ENCODE results near the gene PARD3B.

Gene PARD3B

DNA sequence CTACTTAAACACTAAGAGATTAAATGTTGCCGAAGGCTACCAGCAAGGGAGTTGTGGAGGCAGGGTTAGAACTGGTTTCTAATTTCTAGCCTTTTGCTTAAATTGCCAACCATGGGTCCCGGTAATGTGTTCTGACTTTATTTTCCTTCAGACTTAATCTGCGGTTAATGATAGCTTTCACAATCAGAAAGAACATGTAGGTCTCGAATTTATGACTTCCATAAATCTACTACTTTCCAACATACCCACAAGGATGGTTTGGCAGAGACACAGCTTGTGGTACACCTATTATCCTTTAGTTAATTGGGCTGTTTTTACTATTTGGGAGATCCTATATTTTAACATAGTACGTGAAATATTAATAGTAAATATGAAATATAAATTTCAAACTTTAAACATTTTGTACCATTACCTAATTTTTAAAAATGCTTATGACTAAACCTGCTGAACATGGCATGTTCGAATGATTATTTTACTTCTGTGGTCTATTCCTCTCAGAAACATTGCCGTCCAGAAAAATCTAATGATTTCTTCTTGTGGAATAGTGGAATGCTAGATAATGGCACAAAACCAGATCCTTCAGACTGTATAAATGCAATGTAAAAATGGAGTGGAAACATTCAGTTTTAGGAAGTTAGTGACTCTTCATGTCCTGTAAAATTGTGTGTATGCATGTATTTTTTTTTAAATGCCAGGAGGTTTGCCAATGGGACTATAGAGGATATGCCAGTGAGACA, 41.3 kb downstream of the PARD3B start:
- DNase-seq (ENCODE audit: low read depth), result no peak

DNA sequence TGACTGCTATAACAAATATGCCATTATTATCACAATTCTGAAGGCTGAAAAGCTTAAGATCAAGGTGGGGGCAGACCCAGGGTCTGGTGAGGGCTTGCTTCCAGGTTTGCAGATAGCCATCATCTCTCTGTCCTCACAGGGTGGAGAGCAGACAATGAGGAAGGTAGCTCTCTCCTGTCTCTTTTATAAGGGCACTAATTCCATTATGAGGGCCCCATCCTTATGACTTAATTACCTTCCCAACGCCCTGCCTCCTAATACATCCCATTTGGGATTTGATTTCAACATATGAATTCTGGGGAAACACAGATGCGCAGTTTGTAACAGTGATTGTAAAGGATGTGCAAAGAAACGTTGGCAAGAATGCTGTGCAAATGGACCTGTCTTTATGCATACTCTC, 44.8 kb downstream of the PARD3B start:
- DNase-seq (ENCODE audit: low read depth), result no peak

DNA sequence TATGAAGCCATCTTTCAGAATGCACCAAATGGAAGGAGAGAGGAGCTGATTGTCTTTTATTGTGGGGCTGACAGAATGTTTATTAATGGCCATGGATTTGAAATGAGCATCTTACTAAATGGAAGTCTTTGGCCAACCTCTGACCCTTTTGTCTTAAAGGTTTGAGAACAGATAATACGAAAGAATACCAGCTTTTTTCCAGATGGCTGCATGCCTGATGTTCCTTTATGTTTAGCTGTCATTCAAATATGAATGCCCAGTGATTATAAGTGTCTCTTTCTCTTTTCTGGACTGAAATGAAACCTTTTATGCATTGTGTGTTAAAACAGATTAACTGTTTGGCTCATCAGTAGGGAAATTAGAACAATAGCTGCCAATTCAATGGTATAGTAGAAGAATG, 46.0 kb downstream of the PARD3B start:
- DNase-seq (ENCODE audit: low read depth), result no peak

DNA sequence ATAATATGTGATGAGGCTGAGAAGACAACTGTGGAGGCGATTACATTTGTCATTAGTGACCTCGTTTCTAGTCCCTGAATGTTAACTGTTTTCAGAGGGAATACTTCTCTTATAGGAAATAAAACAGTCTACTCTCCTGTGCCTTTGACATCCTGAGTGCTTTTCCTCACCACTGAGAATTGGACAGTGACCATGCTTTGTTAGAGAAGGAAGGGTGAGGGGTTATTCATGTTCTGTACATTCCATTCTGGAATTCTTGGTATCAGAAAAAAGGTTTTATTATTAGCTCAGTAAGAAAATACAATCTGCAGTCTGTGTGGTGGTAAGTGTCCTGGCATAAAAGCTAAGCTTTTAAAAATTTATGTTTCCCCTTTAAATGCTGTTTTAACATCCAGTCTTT, 58.8 kb downstream of the PARD3B start:
- DNase-seq (ENCODE audit: low read depth), result no peak

GRCh38 chr2:204608237-204608939, 63.1 kb downstream of the PARD3B start:
- no peak for DNase-seq (ENCODE audit: low read depth)

DNA sequence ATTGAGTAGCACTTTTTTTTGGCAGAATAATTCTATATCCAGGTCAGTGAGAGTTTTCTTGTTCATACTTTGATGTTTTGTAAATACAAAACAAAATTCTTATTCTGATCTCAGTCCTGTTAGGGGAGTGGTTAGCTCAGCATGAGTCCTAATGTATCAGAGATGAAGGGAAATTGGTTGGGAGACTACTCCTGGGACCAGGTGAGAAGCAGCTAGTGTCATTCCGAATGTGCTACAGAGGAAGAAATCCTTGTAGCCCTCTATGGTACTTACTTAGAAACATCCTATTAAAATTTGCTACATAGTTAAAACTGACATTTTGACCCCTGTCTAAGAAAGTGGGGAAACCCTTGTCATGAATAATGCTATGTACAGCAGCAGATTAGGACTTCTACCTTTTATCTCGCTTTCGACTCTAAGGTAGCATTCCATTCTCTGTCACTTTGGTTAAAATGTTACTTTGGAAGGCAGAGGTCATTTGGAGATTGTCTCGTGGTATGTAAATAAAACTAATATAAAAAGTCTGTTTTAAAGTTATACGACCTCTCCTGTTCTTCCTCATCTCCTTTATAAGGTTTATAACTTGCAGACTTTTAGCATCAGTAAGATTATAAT, 65.8 kb downstream of the PARD3B start:
- no peak for DNase-seq (ENCODE audit: low read depth)

DNA sequence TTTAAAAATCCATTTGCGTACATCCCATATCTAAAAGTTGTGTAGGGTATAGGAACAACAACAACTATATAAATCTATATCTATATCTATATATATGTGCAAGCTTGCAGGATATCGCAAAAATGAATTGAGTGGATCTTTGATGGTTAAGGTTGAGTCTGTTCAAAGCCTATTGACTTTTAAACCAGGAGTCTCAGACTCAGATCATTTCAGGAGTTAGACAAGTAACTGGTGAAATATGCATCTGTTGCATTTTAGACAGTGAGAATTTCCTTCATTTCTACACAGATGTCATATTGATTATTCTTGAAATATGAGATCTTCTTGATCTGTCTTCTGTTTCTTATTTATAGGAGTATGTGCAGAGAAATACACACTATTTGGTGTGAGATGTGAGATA, 66.5 kb downstream of the PARD3B start:
- no peak for DNase-seq (ENCODE audit: low read depth)

GRCh38 chr2:204613635-204614034, 68.4 kb downstream of the PARD3B start:
- no peak for DNase-seq (ENCODE audit: low read depth)

- DNase-seq (ENCODE audit: low read depth), result no peak
Observed at GRCh38 chr2:204615456-204615855, 70.2 kb downstream of the PARD3B start.

GRCh38 chr2:204625135-204625534, 79.9 kb downstream of the PARD3B start:
- DNase-seq (ENCODE audit: low read depth), result no peak

DNA sequence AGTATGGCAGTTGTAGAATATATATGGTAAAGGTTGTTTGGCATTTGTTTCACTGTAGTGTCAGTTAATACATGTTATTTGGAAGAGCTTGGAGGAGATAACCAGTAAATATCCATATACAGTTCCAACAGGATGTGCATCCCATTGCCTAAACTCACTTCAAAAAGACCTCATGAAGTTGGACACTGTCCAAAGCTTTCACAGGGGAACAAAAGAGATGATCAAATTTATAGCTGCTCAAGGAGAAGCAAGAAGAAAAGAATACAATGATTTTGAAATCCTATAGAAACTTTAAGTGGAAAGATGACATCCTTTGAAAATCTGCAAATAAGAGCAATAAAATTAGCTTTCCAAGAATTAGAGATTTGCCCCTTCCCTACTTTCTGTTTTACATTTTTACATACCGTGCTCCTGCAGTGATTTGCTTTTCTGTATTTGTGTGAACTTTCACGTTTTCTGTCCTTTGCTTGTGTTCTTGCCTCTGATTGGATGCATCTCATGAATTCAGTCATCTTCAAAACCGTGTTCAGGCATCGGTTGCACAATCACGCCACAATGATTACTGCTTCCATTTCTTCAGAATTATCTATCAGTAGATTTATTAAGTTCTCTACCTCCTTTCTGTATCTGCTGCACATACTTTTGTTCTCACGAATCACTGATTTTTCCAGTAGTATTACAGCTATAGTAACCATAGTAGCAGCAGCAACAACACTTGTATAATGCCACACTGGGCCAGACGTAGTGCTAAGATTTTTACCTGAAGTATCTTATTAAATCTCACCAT, 83.8 kb downstream of the PARD3B start:
- no peak for DNase-seq (ENCODE audit: low read depth)

GRCh38 chr2:204632410-204632809, 87.1 kb downstream of the PARD3B start:
- DNase-seq (ENCODE audit: low read depth), result no peak

DNA sequence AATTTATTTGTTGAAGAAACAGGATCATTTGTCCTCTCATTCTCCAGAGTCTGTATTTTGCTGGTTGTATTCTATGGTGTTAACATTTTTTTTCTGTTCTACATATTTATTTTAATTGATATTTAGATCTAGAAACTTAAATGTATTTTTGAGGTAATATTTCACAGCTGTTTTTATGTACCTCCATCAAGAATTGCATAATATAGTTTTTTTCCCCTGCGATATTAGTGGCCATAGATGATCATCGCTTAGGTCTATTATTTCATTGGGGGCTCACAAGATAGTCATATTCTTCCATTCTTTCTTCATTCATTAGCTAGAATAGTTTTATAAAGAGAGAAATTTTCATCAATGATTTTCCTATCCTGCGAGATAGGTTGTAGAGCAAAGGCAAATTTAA, 89.3 kb downstream of the PARD3B start:
- no peak for DNase-seq (ENCODE audit: low read depth)

GRCh38 chr2:204635478-204635877, 90.2 kb downstream of the PARD3B start:
- DNase-seq (ENCODE audit: low read depth), result no peak

DNA sequence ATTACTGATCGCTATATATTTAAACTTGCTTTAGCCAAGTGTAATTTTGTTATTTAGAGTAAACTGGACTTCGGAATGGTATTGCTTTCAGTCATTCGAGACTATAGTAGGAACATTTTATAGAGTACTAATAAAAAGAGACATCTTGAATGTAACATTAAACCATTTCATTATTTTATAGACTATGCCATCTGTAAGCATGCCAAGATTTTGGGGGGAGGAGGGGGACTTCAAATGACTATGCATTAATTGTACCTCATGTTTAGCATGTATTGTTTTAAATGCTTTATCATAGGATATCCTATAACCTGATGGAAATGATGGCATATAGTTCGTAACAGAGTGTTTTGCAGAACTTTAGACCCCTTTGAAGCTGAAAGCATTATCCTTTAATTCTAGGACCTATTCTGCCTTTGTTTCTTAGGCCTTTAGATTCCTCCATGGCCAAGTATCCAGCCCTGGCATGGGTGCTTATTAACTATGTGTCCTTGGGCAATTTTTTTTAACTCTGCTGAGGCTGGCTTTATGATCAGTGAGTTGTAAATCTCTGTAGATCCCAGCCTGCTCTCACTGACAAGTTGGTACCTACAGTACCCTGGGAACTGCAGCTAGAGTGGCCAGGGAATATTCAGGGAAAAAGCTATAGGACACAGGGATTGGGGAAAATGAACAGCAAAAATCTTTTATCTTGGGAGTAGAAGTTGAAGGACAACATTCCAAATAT, 93.4 kb downstream of the PARD3B start:
- no peak for DNase-seq (ENCODE audit: low read depth)

DNA sequence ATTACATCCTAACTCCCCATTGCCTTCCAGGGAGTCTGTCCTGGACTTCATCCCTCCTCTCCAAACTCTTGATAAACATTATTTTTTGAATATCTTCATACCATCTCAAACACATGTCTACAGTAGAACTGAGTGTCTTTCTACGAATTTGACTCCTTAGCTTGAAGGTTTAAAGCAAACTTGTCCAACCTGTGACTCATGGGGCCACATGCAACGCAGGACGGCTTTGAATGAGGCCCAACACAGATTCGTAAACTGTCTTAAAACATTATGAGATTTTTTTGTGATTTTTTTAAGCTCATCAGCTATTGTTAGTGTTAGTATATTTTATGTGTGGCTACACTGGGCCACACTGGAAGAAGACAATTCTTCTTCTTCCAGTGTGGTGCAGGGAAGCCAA, 98.1 kb downstream of the PARD3B start:
- DNase-seq (ENCODE audit: low read depth), result no peak

- no peak for DNase-seq (ENCODE audit: low read depth)
Observed at GRCh38 chr2:204645018-204645773, 99.9 kb downstream of the PARD3B start.

GRCh38 chr2:204647626-204648025, 102.4 kb downstream of the PARD3B start:
- no peak for DNase-seq (ENCODE audit: low read depth)

DNA sequence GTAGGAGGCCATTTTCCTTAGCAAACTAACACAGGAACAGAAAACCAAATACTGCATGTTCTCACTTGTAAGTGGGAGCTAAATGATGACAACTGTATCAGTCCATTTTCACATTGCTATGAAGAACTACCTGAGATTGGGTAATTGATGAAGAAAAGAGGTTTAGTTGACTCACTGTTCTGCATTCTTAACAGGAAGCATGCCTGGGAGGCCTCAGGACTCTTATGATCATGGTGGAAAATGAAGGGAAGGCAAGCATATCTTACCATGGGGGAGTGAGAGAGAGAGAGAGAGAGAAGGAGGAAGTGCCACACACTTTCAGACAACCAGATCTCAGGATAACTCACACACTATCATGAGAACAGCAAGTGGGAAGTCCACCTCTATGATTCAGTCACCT, 105.3 kb downstream of the PARD3B start:
- no peak for DNase-seq (ENCODE audit: low read depth)

DNA sequence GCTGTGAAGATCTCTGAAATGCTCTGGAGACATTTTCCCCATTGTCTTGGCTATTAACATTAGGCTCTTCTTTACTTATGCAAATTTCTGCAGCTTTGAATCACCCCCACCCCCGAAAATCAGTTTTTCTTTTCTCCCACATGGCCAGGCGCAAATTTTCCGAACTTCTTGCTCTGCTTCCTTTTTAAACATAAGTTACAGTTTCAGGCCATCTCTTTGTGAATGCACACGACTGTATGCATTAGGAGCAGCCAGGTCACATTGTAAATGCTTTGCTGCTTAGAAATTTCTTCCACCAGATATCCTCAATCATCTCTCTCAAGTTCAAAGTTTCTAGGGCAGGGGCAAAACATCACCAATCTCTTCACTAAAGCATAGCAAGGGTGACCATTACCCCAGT, 106.8 kb downstream of the PARD3B start:
- DNase-seq (ENCODE audit: low read depth), result no peak

- DNase-seq (ENCODE audit: low read depth), result no peak
Observed at GRCh38 chr2:204654669-204655068, 109.4 kb downstream of the PARD3B start.

All from stimulated activated CD8-positive, alpha-beta memory T cell treated with anti-CD3 and anti-CD28 coated beads, Interleukin-12 subunit alpha, Interleukin-12 subunit beta, amount 100 ng/mL, for 1 hour (primary cell).